Trophoblast cell (in vitro differentiated cells and primary cell): ENCODE data around the gene TVP23A.

ENCODE experiments used
- DNase-seq, 2 donors: peaks; one replicate each; pipeline ENCODE4 v3.0.0-alpha.2; 2016
- H2AFZ ChIP-seq: 2 replicates; pipeline ENCODE4 v1.6.1; 2013; ENCODE audit warnings: low read length, moderate library complexity, mild to moderate bottlenecking; ENCODE audit not compliant: insufficient read depth, poor library complexity
- H2AK5ac ChIP-seq: 2 replicates; pipeline ENCODE4 v1.6.1; 2013; ENCODE audit warnings: mild to moderate bottlenecking, low read length
- H2BK120ac ChIP-seq: 2 replicates; pipeline ENCODE4 v1.6.1; 2013; ENCODE audit warnings: low read length, mild to moderate bottlenecking, moderate library complexity; ENCODE audit not compliant: insufficient read depth, poor library complexity
- H2BK12ac ChIP-seq: 2 replicates; pipeline ENCODE4 v1.6.1; 2013; ENCODE audit warnings: mild to moderate bottlenecking, low read length, moderate library complexity
- H2BK5ac ChIP-seq: 2 replicates; pipeline ENCODE4 v1.6.1; 2013; ENCODE audit warnings: low read length, low read depth, moderate library complexity, mild to moderate bottlenecking; ENCODE audit not compliant: poor library complexity
- H3K14ac ChIP-seq: 2 replicates; pipeline ENCODE4 v1.6.1; 2013; ENCODE audit warnings: mild to moderate bottlenecking, low read length
- H3K18ac ChIP-seq: 2 replicates; pipeline ENCODE4 v1.6.1; 2013; ENCODE audit warnings: mild to moderate bottlenecking, low read length
- H3K23ac ChIP-seq: 2 replicates; pipeline ENCODE4 v1.6.1; 2013; ENCODE audit warnings: low read length
- H3K27ac ChIP-seq: 2 replicates; pipeline ENCODE4 v1.5.1; 2013; ENCODE audit warnings: low read depth, mild to moderate bottlenecking, inconsistent platforms, low read length, moderate library complexity
- H3K27me3 ChIP-seq: 2 replicates; pipeline ENCODE4 v1.6.1; 2013; ENCODE audit warnings: inconsistent platforms, mild to moderate bottlenecking, low read length, moderate library complexity; ENCODE audit not compliant: insufficient read depth
- H3K36me3 ChIP-seq, 2 experiments: 1 replicate in 1 of 2; 2 replicates in 1 of 2; pipeline ENCODE4 v1.6.1; 2013; ENCODE audit warnings: low read length in 2 of 2, mild to moderate bottlenecking in 2 of 2, moderate library complexity in 1 of 2; ENCODE audit not compliant: insufficient read depth in 2 of 2, control insufficient read depth in 1 of 2
- H3K4ac ChIP-seq: 2 replicates; pipeline ENCODE4 v1.6.1; 2013; ENCODE audit warnings: low read depth, mild to moderate bottlenecking, low read length, moderate library complexity
- H3K4me1 ChIP-seq, 2 experiments: 1 replicate in 1 of 2; 2 replicates in 1 of 2; pipeline ENCODE4 v1.6.1; 2013; ENCODE audit warnings: low read length in 2 of 2, mild to moderate bottlenecking in 2 of 2, moderate library complexity in 1 of 2; ENCODE audit not compliant: insufficient read depth in 2 of 2, control insufficient read depth in 1 of 2
- H3K4me2 ChIP-seq: 2 replicates; pipeline ENCODE4 v1.6.1; 2013; ENCODE audit warnings: inconsistent platforms, mild to moderate bottlenecking, low read length, moderate library complexity
- H3K4me3 ChIP-seq: 2 replicates; pipeline ENCODE4 v1.5.1; 2013; ENCODE audit warnings: mild to moderate bottlenecking, low read depth, low read length, inconsistent platforms
- H3K79me1 ChIP-seq: one replicate; pipeline ENCODE4 v1.6.1; 2013; ENCODE audit warnings: low read length
- H3K79me2 ChIP-seq: 2 replicates; pipeline ENCODE4 v1.6.1; 2013; ENCODE audit warnings: low read length, mild to moderate bottlenecking; ENCODE audit not compliant: control insufficient read depth, insufficient read depth, poor library complexity
- H3K9ac ChIP-seq: 2 replicates; pipeline ENCODE4 v1.6.1; 2013; ENCODE audit warnings: mild to moderate bottlenecking, low read length
- H3K9me3 ChIP-seq: 2 replicates; pipeline ENCODE4 v1.6.1; 2013; ENCODE audit warnings: low read depth, mild to moderate bottlenecking, control low read depth, inconsistent platforms, low read length; ENCODE audit not compliant: insufficient read depth
- H4K12ac ChIP-seq: 2 replicates; pipeline ENCODE4 v1.6.1; 2013; ENCODE audit warnings: low read depth, mild to moderate bottlenecking, low read length, moderate library complexity
- H4K8ac ChIP-seq: 2 replicates; pipeline ENCODE4 v1.6.1; 2013; ENCODE audit warnings: low read depth, mild to moderate bottlenecking, low read length, moderate library complexity
- H4K91ac ChIP-seq: one replicate; pipeline ENCODE4 v1.6.1; 2013; ENCODE audit warnings: low read depth, mild to moderate bottlenecking, low read length, moderate library complexity
- WGBS: extraction: QIAGEN DNeasy Blood & Tissue Kit; methylation state at CpG from one replicate; pipeline ENCODE4 v1.1.7; 2013; ENCODE audit warnings: missing lambda C conversion rate; ENCODE audit not compliant: insufficient read length, insufficient coverage; ENCODE audit errors: extremely low coverage; 5-methylcytosine and 5-hydroxymethylcytosine counted together

TVP23A gene

DNA sequence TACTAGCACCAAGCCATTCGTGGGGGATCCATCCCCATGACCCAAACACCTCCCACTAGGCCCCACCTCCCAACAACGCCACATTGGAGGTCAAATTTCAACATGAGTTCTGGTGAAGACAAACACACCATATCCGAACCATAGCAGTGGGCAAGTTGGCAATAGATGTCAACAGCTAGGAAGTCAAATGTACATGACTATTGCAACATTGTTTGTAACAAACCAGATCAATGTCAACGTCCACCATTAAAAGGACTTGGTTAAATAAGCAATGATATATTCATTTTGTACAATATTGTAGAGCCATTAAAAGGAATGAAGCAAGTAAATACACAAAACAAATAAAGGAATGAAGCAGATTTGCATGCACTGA is 31.9 kb upstream of the TVP23A start:
- H3K4me1 ChIP-seq = no peaks in the 10 kb centered on the region
- no peak overlapping the region for H3K4me2 ChIP-seq
- H3K27ac ChIP-seq = no peak overlapping the region
- no peak overlapping the region for H4K91ac ChIP-seq
- H2AFZ ChIP-seq = no peak overlapping the region
- no peak overlapping the region for H3K23ac ChIP-seq
- no peaks in the 10 kb centered on the region for H3K27me3 ChIP-seq
- no peak overlapping the region for H4K12ac ChIP-seq
- no peak overlapping the region for H3K14ac ChIP-seq
- H2BK12ac ChIP-seq = no peak overlapping the region
- H3K18ac ChIP-seq = no peak overlapping the region
- no peak overlapping the region for H4K8ac ChIP-seq
- H2BK120ac ChIP-seq = no peak overlapping the region
- H3K79me2 ChIP-seq = no peaks in the 10 kb centered on the region
- no peaks in the 10 kb centered on the region for H3K9me3 ChIP-seq
- WGBS = no CpG with 5 or more reads among the region's 4 CpGs
- H3K9ac ChIP-seq = no peak overlapping the region
- H3K4ac ChIP-seq = no peak overlapping the region
- H3K4me3 ChIP-seq = no peak overlapping the region
- H3K36me3 ChIP-seq = no peaks in the 10 kb centered on the region
- DNase-seq = no peak
- H2BK5ac ChIP-seq = no peak overlapping the region
- no peaks in the 10 kb centered on the region for H3K79me1 ChIP-seq
- H2AK5ac ChIP-seq = no peak overlapping the region

GRCh38 chr16:10849736-10850477 is 31.3 kb upstream of the TVP23A start:
- H2BK5ac ChIP-seq = no peak overlapping the region
- H2BK12ac ChIP-seq = no peak overlapping the region
- H3K27me3 ChIP-seq = no peaks in the 10 kb centered on the region
- no peak overlapping the region for H4K8ac ChIP-seq
- no peak overlapping the region for H3K4ac ChIP-seq
- no peak overlapping the region for H2AFZ ChIP-seq
- H3K27ac ChIP-seq = no peak overlapping the region
- no peak overlapping the region for H3K4me2 ChIP-seq
- H3K4me1 ChIP-seq = no peaks in the 10 kb centered on the region
- H4K12ac ChIP-seq = no peak overlapping the region
- no peak overlapping the region for H4K91ac ChIP-seq
- H3K18ac ChIP-seq = no peak overlapping the region
- no peak overlapping the region for H2AK5ac ChIP-seq
- H3K9ac ChIP-seq = no peak overlapping the region
- no peak overlapping the region for H2BK120ac ChIP-seq
- DNase-seq = no peak
- H3K79me2 ChIP-seq = no peaks in the 10 kb centered on the region
- no peak overlapping the region for H3K14ac ChIP-seq
- no peak overlapping the region for H3K23ac ChIP-seq
- H3K9me3 ChIP-seq = no peaks in the 10 kb centered on the region
- no CpG with 5 or more reads among the region's 7 CpGs for WGBS
- H3K4me3 ChIP-seq = no peak overlapping the region
- no peaks in the 10 kb centered on the region for H3K79me1 ChIP-seq
- no peaks in the 10 kb centered on the region for H3K36me3 ChIP-seq

GRCh38 chr16:10847176-10847575 is 28.6 kb upstream of the TVP23A start:
- Histone ChIP-seq H3K9ac (no peak overlapping the region), H3K23ac (no peak overlapping the region), H3K18ac (no peak overlapping the region), H3K4me1 (no peaks in the 10 kb centered on the region), H3K79me1 (no peaks in the 10 kb centered on the region), H3K4ac (no peak overlapping the region), H3K36me3 (no peaks in the 10 kb centered on the region), H2AK5ac (no peak overlapping the region), H2BK120ac (no peak overlapping the region), H2BK12ac (no peak overlapping the region), H2AFZ (no peak overlapping the region), H3K9me3 (no peaks in the 10 kb centered on the region), H4K8ac (no peak overlapping the region), H4K91ac (no peak overlapping the region), H3K27me3 (no peaks in the 10 kb centered on the region), H3K4me3 (no peak overlapping the region), H4K12ac (no peak overlapping the region), H3K14ac (no peak overlapping the region), H3K79me2 (no peaks in the 10 kb centered on the region), H2BK5ac (no peak overlapping the region), H3K27ac (no peak overlapping the region), H3K4me2 (no peak overlapping the region)
- peak in 1 of 2 donors; percentile 17 for DNase-seq
- no CpG with 5 or more reads among the region's 2 CpGs for WGBS

GRCh38 chr16:10846213-10846998 is 27.8 kb upstream of the TVP23A start:
- no peak overlapping the region for H3K23ac ChIP-seq
- no peak overlapping the region for H2BK120ac ChIP-seq
- no peaks in the 10 kb centered on the region for H3K79me2 ChIP-seq
- H3K27me3 ChIP-seq = no peaks in the 10 kb centered on the region
- no peak overlapping the region for H3K14ac ChIP-seq
- H3K4ac ChIP-seq = no peak overlapping the region
- H3K4me1 ChIP-seq = no peaks in the 10 kb centered on the region
- no peak overlapping the region for H3K9ac ChIP-seq
- no peak overlapping the region for H3K18ac ChIP-seq
- WGBS = no CpG with 5 or more reads among the region's 14 CpGs
- H4K91ac ChIP-seq = no peak overlapping the region
- DNase-seq = no peak
- no peak overlapping the region for H2AK5ac ChIP-seq
- H3K4me2 ChIP-seq = no peak overlapping the region
- H3K4me3 ChIP-seq = no peak overlapping the region
- H2BK5ac ChIP-seq = no peak overlapping the region
- H4K12ac ChIP-seq = no peak overlapping the region
- no peak overlapping the region for H4K8ac ChIP-seq
- no peak overlapping the region for H3K27ac ChIP-seq
- no peak overlapping the region for H2AFZ ChIP-seq
- H3K9me3 ChIP-seq = no peaks in the 10 kb centered on the region
- H3K36me3 ChIP-seq = no peaks in the 10 kb centered on the region
- H3K79me1 ChIP-seq = no peaks in the 10 kb centered on the region
- H2BK12ac ChIP-seq = no peak overlapping the region
